Upper lobe of left lung (tissue), 6 donors: ENCODE measurements around the gene KCTD21. TPM values are rescaled to one million over a fixed set of nuclear protein-coding genes. Genes with fewer than 3 reads are reported as not detected.

Experiments
- ATAC-seq, 2 donors: fragments of 200-7000 bp; cut with Tn5 transposase; one replicate each; pipeline ENCODE4 v1.9.1; 2022; ENCODE audit warnings: mild to moderate bottlenecking in 2 of 2, moderate library complexity in 2 of 2; ENCODE audit not compliant: low FRiP score in 2 of 2
- DNase-seq, 2 donors: peaks; one replicate each; pipeline ENCODE4 v3.0.0-alpha.2; 2019 to 2020
- H3K27ac ChIP-seq, 4 donors: fragments of 200-600 bp; sonication (generic); one replicate each; pipeline ENCODE4 v1.5.1; 2016 to 2019
- H3K27me3 ChIP-seq, 4 donors: fragments of 200-600 bp; sonication (generic); one replicate each; pipeline ENCODE4 v1.5.1; 2017 to 2019
- H3K36me3 ChIP-seq, 4 donors: fragments of 200-600 bp; sonication (generic); one replicate each; pipeline ENCODE4 v1.5.1; 2016 to 2019
- H3K4me1 ChIP-seq, 4 donors: fragments of 200-600 bp; sonication (generic); one replicate each; pipeline ENCODE4 v1.5.1; 2018 to 2019
- H3K4me3 ChIP-seq, 4 donors: fragments of 200-600 bp; sonication (generic); one replicate each; pipeline ENCODE4 v1.5.1; 2017 to 2019; ENCODE audit warnings: mild to moderate bottlenecking in 2 of 4, moderate library complexity in 1 of 4
- H3K9me3 ChIP-seq, 4 donors: fragments of 200-600 bp; sonication (generic); one replicate each; pipeline ENCODE4 v1.5.1; 2018 to 2019
- CTCF ChIP-seq, 6 experiments: fragments of 450-650 bp in 4 of 6; fragments of 200-600 bp in 2 of 6; sonication (generic) in 2 of 6; IDR thresholded peaks; one replicate each; pipeline ENCODE4 v1.5.1; 2016 to 2019; ENCODE audit warnings: antibody characterized with exemption in 6 of 6
- EP300 ChIP-seq, 4 donors: sonication (generic); formaldehyde crosslinking; IDR thresholded peaks; one replicate each; pipeline ENCODE4 v1.5.1; 2017; ENCODE audit warnings: antibody characterized with exemption in 4 of 4, control low read depth in 2 of 4
- POLR2A ChIP-seq, 4 donors: fragments of 450-650 bp; IDR thresholded peaks; one replicate each; pipeline ENCODE4 v1.5.1; 2016 to 2017; ENCODE audit warnings: antibody characterized with exemption in 4 of 4, mild to moderate bottlenecking in 2 of 4
- POLR2AphosphoS5 ChIP-seq, 2 donors: sonication (generic); formaldehyde crosslinking; IDR thresholded peaks; one replicate each; pipeline ENCODE4 v1.5.1; 2017; ENCODE audit warnings: antibody characterized with exemption in 2 of 2
- WGBS, 2 donors: methylation state at CpG; one replicate each; pipeline ENCODE4 v1.1.5; 2017 to 2018; 5-methylcytosine and 5-hydroxymethylcytosine counted together
- total RNA-seq, 6 donors: library from RNA; depleted of rRNA in 4 of 6; stranded (reverse); fragments of >200 nt in 4 of 6; gene quantifications; one replicate each; pipeline versions ENCODE4 v1.1.0 to v1.2.1, GENCODE V29; 2016 to 2021
- donor health status: DM: no; HTN: no; CAD: no; lungs with moderate emphysema.
- donor health status: DM: no; HTN: yes; CAD: no; lungs with severe emphysema.

Gene KCTD21
- total RNA-seq, 6 donors from 2014 or later, result 8.4 to 18.9 (median 10.7) TPM

- H3K27ac ChIP-seq, result no peak overlapping the region
- peaks cover 0 to 40% (median 18%) of the 10 kb centered on the region in 4 donors for H3K36me3 ChIP-seq
- peaks cover 0 to 8% (median 7%) of the 10 kb centered on the region in 4 donors for H3K4me1 ChIP-seq
- H3K27me3 ChIP-seq, result no peaks in the 10 kb centered on the region
- WGBS, 2 donors, result 94 to 98% methylated on average over 3 to 6 of the region's 6 CpGs
- ATAC-seq, result no peak
- no peak overlapping the region for H3K4me3 ChIP-seq
- no peak for TF ChIP-seq EP300 (IDR thresholded peaks at IDR 0.05)
- TF ChIP-seq CTCF (IDR thresholded peaks at IDR 0.05), result no peak
- no peak for TF ChIP-seq POLR2AphosphoS5 (IDR thresholded peaks at IDR 0.05)
- TF ChIP-seq POLR2A (IDR thresholded peaks at IDR 0.05), result no peak
- no peak for DNase-seq
- no peaks in the 10 kb centered on the region for H3K9me3 ChIP-seq
Observed at GRCh38 chr11:78199015-78199652, 10.7 kb upstream of the KCTD21 start.

GRCh38 chr11:78197816-78198215, 9.4 kb upstream of the KCTD21 start:
- Histone ChIP-seq H3K4me3 (no peak overlapping the region), H3K4me1 (peaks cover 1 to 4% (median 2%) of the 10 kb centered on the region in 4 donors), H3K9me3 (no peaks in the 10 kb centered on the region), H3K36me3 (peaks cover 0 to 40% (median 18%) of the 10 kb centered on the region in 4 donors), H3K27ac (no peak overlapping the region), H3K27me3 (no peaks in the 10 kb centered on the region)
- ATAC-seq (no peak), DNase-seq (no peak)
- WGBS, 2 donors, result 75% methylated on average over 8 of the region's 8 CpGs; no CpG with 5 or more reads in 1 of the 2 donors
- TF ChIP-seq POLR2AphosphoS5 (IDR thresholded peaks at IDR 0.05) (no peak), EP300 (IDR thresholded peaks at IDR 0.05) (no peak), CTCF (IDR thresholded peaks at IDR 0.05) (no peak), POLR2A (IDR thresholded peaks at IDR 0.05) (no peak)

DNA sequence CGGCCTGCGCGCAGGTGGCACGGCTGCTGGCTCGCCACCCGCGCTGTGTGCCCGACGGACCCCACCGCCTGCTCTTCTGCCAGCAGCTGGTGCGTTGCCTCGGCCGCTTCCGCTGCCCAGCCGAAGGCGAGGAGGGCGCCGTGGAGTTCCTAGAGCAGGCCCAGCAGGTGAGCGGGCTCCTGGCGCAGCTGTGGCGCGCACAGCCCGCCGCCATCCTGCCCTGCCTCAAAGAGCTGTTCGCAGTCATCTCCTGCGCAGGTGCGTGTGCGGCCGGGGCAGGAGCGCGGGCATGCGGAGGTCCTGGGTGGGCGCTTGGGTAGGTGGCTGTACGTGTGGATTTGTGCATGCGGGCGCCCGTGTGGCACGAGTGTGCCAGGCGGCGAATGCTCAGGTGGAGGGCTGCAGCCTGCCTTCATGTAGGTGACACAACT, 8.2 kb upstream of the KCTD21 start:
- TF ChIP-seq POLR2AphosphoS5 (IDR thresholded peaks at IDR 0.05), result no peak
- no peak for TF ChIP-seq EP300 (IDR thresholded peaks at IDR 0.05)
- TF ChIP-seq POLR2A (IDR thresholded peaks at IDR 0.05), result no peak
- no peak for TF ChIP-seq CTCF (IDR thresholded peaks at IDR 0.05)
- peaks cover 0 to 6% (median 2%) of the 10 kb centered on the region in 4 donors for H3K4me1 ChIP-seq
- no peak overlapping the region for H3K4me3 ChIP-seq
- H3K27me3 ChIP-seq, result no peaks in the 10 kb centered on the region
- no peak for DNase-seq
- H3K27ac ChIP-seq, result no peak overlapping the region
- no peaks in the 10 kb centered on the region for H3K9me3 ChIP-seq
- peaks cover 0 to 39% (median 18%) of the 10 kb centered on the region in 4 donors for H3K36me3 ChIP-seq
- ATAC-seq, result no peak
- WGBS, 2 donors, result 87 to 91% methylated on average over 35 to 39 of the region's 40 CpGs

GRCh38 chr11:78195917-78196560, 7.6 kb upstream of the KCTD21 start:
- WGBS, 2 donors, result 77 to 80% methylated on average over 12 to 26 of the region's 60 CpGs
- Histone ChIP-seq H3K27ac (no peak overlapping the region), H3K9me3 (no peaks in the 10 kb centered on the region), H3K27me3 (no peaks in the 10 kb centered on the region), H3K4me3 (no peak overlapping the region), H3K36me3 (peaks cover 0 to 33% (median 16%) of the 10 kb centered on the region in 4 donors), H3K4me1 (peaks cover 0 to 11% (median 4%) of the 10 kb centered on the region in 4 donors)
- DNase-seq, result no peak
- no peak for TF ChIP-seq EP300 (IDR thresholded peaks at IDR 0.05)
- no peak for ATAC-seq

DNA sequence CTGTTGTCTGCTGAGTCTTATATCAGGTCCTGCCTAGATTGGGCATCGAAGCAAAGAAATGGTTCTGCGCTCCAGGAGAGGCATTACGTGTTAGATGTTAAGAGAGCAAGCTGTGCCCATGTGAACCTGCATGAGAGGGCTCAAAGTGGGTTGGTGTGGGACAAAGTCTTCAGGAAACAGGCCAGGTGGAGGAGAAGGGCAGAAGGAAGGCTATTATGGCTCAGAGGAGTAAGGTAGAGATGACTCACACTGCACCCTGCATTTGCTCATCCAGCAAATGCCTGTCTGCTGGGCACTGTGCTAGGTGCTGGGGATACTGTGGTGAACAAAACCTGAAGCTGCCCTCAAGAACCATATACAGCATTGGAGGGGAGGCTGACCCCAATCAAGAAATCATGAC, 6.1 kb upstream of the KCTD21 start:
- peaks cover 8 to 26% (median 13%) of the 10 kb centered on the region in 4 donors for H3K4me1 ChIP-seq
- ATAC-seq (no peak), DNase-seq (no peak)
- H3K36me3 ChIP-seq, result peaks cover 0 to 19% (median 6%) of the 10 kb centered on the region in 4 donors
- no peaks in the 10 kb centered on the region for H3K9me3 ChIP-seq
- H3K4me3 ChIP-seq, result no peak overlapping the region
- H3K27me3 ChIP-seq, result no peaks in the 10 kb centered on the region
- TF ChIP-seq EP300 (IDR thresholded peaks at IDR 0.05), result no peak
- TF ChIP-seq POLR2AphosphoS5 (IDR thresholded peaks at IDR 0.05), result no peak
- TF ChIP-seq POLR2A (IDR thresholded peaks at IDR 0.05), result no peak
- no peak for TF ChIP-seq CTCF (IDR thresholded peaks at IDR 0.05)
- 93 to 98% methylated on average over 3 of the region's 3 CpGs for WGBS, 2 donors
- H3K27ac ChIP-seq, result no peak overlapping the region
